Caco-2 (cell line): ENCODE data around the gene DMBT1. TPM values are rescaled to one million over a fixed set of nuclear protein-coding genes. Genes with fewer than 3 reads are reported as not detected.

ENCODE experiments used
- BruUV-seq: library from RNA; stranded (reverse); fragments of 400-500 nt; replicated peaks from 2 replicates; lab custom pipeline; 2021; lab: Mats Ljungman, UMichigan
- CTCF ChIA-PET: fragments of 300-600 bp; sonication (Branson Sonifier 250); formaldehyde crosslinking; loops from one replicate; lab custom pipeline; 2022; ENCODE audit warnings: antibody characterized with exemption; lab: Charles Lee
- POLR2A ChIA-PET: fragments of 300-600 bp; sonication (Branson Sonifier 250); formaldehyde crosslinking; loops from one replicate; lab custom pipeline; 2022; ENCODE audit warnings: antibody characterized with exemption; lab: Charles Lee
- DNase-seq, 2 experiments: peaks; one replicate each; pipeline versions ENCODE4 v3.0.0 to v3.0.0-alpha.2; 2020 to 2022
- H3K27me3 ChIP-seq: replicated peaks from 2 replicates; pipeline ENCODE4 v1.6.0; 2011; ENCODE audit warnings: low read length; ENCODE audit not compliant: control insufficient read depth, insufficient read depth
- H3K36me3 ChIP-seq: 2 replicates; pipeline ENCODE4 v1.5.1; 2011; ENCODE audit warnings: low read length; ENCODE audit not compliant: control insufficient read depth, insufficient read depth
- H3K4me1 ChIP-seq: fragments of 250-450 bp; sonication (Bioruptor Pico); 2 replicates; pipeline ENCODE4 v1.5.1; 2020; ENCODE audit warnings: mild to moderate bottlenecking
- H3K4me3 ChIP-seq: 2 replicates; pipeline ENCODE4 v1.5.1; 2011; ENCODE audit warnings: low read depth, mild to moderate bottlenecking, control low read depth, low read length
- H3K9me3 ChIP-seq: fragments of 250-450 bp; sonication (Bioruptor Pico); 2 replicates; pipeline ENCODE4 v1.5.1; 2020; ENCODE audit warnings: mild to moderate bottlenecking, moderate library complexity
- H3K27ac Mint-ChIP-seq: one replicate; pipeline ENCODE4 v1.8.0; 2022; ENCODE audit warnings: mixed read lengths; ENCODE audit not compliant: unreplicated experiment
- H3K27me3 Mint-ChIP-seq: one replicate; pipeline ENCODE4 v1.8.0; 2022; ENCODE audit warnings: mixed read lengths; ENCODE audit not compliant: insufficient read depth, unreplicated experiment
- H3K36me3 Mint-ChIP-seq: one replicate; pipeline ENCODE4 v1.8.0; 2022; ENCODE audit warnings: mild to moderate bottlenecking, mixed read lengths; ENCODE audit not compliant: insufficient read depth, unreplicated experiment
- H3K4me1 Mint-ChIP-seq: one replicate; pipeline ENCODE4 v1.8.0; 2022; ENCODE audit warnings: low read depth, mixed read lengths; ENCODE audit not compliant: unreplicated experiment
- H3K4me3 Mint-ChIP-seq: one replicate; pipeline ENCODE4 v1.8.0; 2022; ENCODE audit warnings: mild to moderate bottlenecking, moderate library complexity, mixed read lengths; ENCODE audit not compliant: unreplicated experiment
- H3K9me3 Mint-ChIP-seq: one replicate; pipeline ENCODE4 v1.8.0; 2022; ENCODE audit warnings: mixed read lengths; ENCODE audit not compliant: unreplicated experiment
- intact Hi-C: fragments of 100-400 bp; cut with micrococcal nuclease; formaldehyde crosslinking; loops from one replicate; pipeline ENCODE4 v1.10.0; 2022; ENCODE audit not compliant: unreplicated experiment
- total RNA-seq: library from RNA; stranded (reverse); gene quantifications from 2 replicates; pipeline ENCODE4 v1.2.3, GENCODE V29; 2022
- TF ChIP-seq, protein P1 (sequence below), 2 experiments: fragments of 200-600 bp in 1 of 2; IDR thresholded peaks; 1 replicate in 1 of 2; 2 replicates in 1 of 2; pipeline versions ENCODE4 v1.5.1 to v1.8.0; 2011 to 2022; ENCODE audit warnings: antibody characterized with exemption in 1 of 2, control low read depth in 1 of 2, inconsistent platforms in 1 of 2, low read depth in 1 of 2, low read length in 1 of 2, mild to moderate bottlenecking in 1 of 2, moderate library complexity in 1 of 2; ENCODE audit not compliant: insufficient read depth in 1 of 2, severe bottlenecking in 1 of 2, unreplicated experiment in 1 of 2

DMBT1 gene
- total RNA-seq, 1 experiment from 2014 or later: not detected

DNA sequence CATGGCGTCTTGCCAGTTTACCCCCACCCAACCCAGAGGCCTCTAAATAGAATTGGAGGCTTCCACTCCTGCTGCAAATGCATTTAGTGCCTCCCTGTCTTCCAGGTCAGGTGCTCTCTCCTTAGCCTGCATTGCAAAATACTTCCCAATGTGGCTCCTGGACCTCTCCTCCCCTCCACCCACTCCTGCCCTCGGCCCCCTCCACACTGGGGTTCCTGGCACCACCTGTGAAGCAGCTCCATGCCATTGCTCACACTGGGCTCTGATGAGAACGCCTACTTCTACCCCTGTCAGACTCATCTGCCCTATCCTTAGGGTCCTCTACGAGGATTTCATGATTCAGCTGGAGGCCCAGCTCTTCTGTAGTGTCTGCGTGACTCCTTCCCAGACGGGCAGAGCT, 101.7 kb downstream of the DMBT1 start:
- H3K27me3 Mint-ChIP-seq: peaks cover 19% of the 10 kb centered on the region
- TF ChIP-seq, protein P1, sequence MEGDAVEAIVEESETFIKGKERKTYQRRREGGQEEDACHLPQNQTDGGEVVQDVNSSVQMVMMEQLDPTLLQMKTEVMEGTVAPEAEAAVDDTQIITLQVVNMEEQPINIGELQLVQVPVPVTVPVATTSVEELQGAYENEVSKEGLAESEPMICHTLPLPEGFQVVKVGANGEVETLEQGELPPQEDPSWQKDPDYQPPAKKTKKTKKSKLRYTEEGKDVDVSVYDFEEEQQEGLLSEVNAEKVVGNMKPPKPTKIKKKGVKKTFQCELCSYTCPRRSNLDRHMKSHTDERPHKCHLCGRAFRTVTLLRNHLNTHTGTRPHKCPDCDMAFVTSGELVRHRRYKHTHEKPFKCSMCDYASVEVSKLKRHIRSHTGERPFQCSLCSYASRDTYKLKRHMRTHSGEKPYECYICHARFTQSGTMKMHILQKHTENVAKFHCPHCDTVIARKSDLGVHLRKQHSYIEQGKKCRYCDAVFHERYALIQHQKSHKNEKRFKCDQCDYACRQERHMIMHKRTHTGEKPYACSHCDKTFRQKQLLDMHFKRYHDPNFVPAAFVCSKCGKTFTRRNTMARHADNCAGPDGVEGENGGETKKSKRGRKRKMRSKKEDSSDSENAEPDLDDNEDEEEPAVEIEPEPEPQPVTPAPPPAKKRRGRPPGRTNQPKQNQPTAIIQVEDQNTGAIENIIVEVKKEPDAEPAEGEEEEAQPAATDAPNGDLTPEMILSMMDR (IDR thresholded peaks at IDR 0.05; ENCODE audit: insufficient read depth in 1 of 2, low read depth in 1 of 2, low read length in 1 of 2, severe bottlenecking in 1 of 2, unreplicated experiment in 1 of 2): no peak
- BruUV-seq: no TSS peak

DNA sequence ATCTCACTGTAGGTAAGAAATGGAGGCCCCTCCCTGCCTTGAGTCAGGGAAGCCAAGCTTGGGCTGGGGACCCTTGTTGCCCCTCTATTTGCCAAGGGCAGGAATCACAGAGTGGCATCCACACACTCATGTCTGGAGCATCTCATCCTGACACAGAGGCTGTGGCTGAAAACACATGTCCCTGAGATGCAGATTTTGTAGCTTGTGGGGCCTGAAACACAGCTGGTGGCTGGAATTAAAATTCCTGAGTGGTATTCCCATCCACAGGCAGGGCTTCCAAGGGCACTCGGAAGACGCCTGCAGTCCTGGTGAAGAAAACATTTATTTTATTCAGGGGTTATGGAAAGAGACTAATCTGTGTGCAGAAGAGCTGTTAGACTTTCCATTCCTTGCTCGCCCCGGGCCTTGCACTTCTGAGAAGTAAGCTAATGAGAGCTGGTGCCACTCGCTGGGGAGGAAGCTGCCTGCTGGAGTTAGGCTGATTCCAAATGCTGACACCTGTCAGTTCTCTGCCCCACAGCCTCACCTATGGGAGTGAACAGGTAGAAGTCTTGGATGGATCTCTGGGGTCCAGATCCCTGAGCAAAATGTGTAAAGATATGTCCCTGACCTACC, 103.1 kb downstream of the DMBT1 start:
- Mint-ChIP-seq H3K27ac (no peak overlapping the region), H3K4me1 (no peaks in the 10 kb centered on the region), H3K27me3 (peaks cover 28% of the 10 kb centered on the region), H3K36me3 (no peaks in the 10 kb centered on the region), H3K9me3 (no peaks in the 10 kb centered on the region), H3K4me3 (no peak overlapping the region)
- ChIA-PET POLR2A (no interaction called here), CTCF (no interaction called here)
- intact Hi-C loops: no loop called here
- no peak overlapping the region for H3K4me3 ChIP-seq
- no peaks in the 10 kb centered on the region for H3K36me3 ChIP-seq
- TF ChIP-seq, protein P1 (IDR thresholded peaks at IDR 0.05; ENCODE audit: insufficient read depth in 1 of 2, low read depth in 1 of 2, low read length in 1 of 2, severe bottlenecking in 1 of 2, unreplicated experiment in 1 of 2): no peak
- no peaks in the 10 kb centered on the region for H3K9me3 ChIP-seq
- DNase-seq: no peak
- H3K4me1 ChIP-seq: no peaks in the 10 kb centered on the region
- H3K27me3 ChIP-seq: no peaks in the 10 kb centered on the region
- BruUV-seq: no TSS peak

More for the DNA sequence above, 101.7 kb downstream of the DMBT1 start:
- Histone ChIP-seq H3K4me1 (no peaks in the 10 kb centered on the region), H3K27me3 (no peaks in the 10 kb centered on the region), H3K4me3 (no peak overlapping the region), H3K36me3 (no peaks in the 10 kb centered on the region), H3K9me3 (no peaks in the 10 kb centered on the region)
- no peak overlapping the region for H3K27ac Mint-ChIP-seq
- no peak for DNase-seq
- no peaks in the 10 kb centered on the region for H3K36me3 Mint-ChIP-seq
- POLR2A ChIA-PET: no interaction called here
- H3K9me3 Mint-ChIP-seq: no peaks in the 10 kb centered on the region
- no peaks in the 10 kb centered on the region for H3K4me1 Mint-ChIP-seq
- CTCF ChIA-PET: no interaction called here
- no peak overlapping the region for H3K4me3 Mint-ChIP-seq
- intact Hi-C loops: no loop called here

DNA sequence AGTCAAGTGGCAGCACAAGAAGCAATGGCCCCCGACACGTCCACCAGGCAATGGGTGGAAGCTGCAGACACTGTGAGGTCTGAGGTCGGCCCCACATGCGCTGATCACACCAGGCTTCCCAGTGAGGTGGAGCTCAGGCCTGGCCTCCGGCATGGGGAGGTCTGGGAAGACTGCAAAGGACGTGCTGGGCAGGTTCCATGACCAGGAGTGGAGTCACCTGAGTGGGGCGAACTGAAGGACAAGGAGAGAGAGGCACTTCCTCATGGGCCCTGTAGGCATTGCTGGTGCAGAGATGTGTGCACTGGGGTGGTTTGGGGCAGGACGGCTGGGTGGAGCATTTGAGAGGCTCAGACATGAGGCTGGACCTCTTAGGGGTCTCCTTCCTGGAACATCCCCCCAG, 103.9 kb downstream of the DMBT1 start:
- intact Hi-C loops: no loop called here
- Mint-ChIP-seq H3K27me3 (peaks cover 29% of the 10 kb centered on the region), H3K27ac (no peak overlapping the region), H3K9me3 (no peaks in the 10 kb centered on the region), H3K36me3 (no peaks in the 10 kb centered on the region), H3K4me1 (no peaks in the 10 kb centered on the region), H3K4me3 (no peak overlapping the region)
- TF ChIP-seq, protein P1 (IDR thresholded peaks at IDR 0.05; ENCODE audit: insufficient read depth in 1 of 2, low read depth in 1 of 2, low read length in 1 of 2, severe bottlenecking in 1 of 2, unreplicated experiment in 1 of 2): no peak
- Histone ChIP-seq H3K4me3 (no peak overlapping the region), H3K36me3 (no peaks in the 10 kb centered on the region), H3K9me3 (no peaks in the 10 kb centered on the region), H3K27me3 (no peaks in the 10 kb centered on the region), H3K4me1 (no peaks in the 10 kb centered on the region)
- no TSS peak for BruUV-seq
- ChIA-PET POLR2A (no interaction called here), CTCF (no interaction called here)
- DNase-seq: no peak
